HL-60 (cell line): ENCODE results near the gene COL23A1.

Source experiments
- CTCF ChIP-seq: IDR thresholded peaks from one replicate; pipeline ENCODE4 v1.5.1; 2011; ENCODE audit warnings: low read length, control low read depth, inconsistent platforms; ENCODE audit not compliant: insufficient read depth
- GABPA ChIP-seq: IDR thresholded peaks from 2 replicates; pipeline ENCODE4 v1.6.1; 2012; ENCODE audit warnings: low read depth
- POLR2AphosphoS5 ChIP-seq: IDR thresholded peaks from 2 replicates; pipeline ENCODE4 v1.6.1; 2012; ENCODE audit warnings: low read depth
- REST ChIP-seq: IDR thresholded peaks from 2 replicates; pipeline ENCODE4 v1.6.1; 2012; ENCODE audit warnings: low read depth; ENCODE audit not compliant: insufficient replicate concordance
- SPI1 ChIP-seq: IDR thresholded peaks from 2 replicates; pipeline ENCODE4 v1.6.1; 2012; ENCODE audit warnings: low read depth, mild to moderate bottlenecking, borderline replicate concordance

DNA sequence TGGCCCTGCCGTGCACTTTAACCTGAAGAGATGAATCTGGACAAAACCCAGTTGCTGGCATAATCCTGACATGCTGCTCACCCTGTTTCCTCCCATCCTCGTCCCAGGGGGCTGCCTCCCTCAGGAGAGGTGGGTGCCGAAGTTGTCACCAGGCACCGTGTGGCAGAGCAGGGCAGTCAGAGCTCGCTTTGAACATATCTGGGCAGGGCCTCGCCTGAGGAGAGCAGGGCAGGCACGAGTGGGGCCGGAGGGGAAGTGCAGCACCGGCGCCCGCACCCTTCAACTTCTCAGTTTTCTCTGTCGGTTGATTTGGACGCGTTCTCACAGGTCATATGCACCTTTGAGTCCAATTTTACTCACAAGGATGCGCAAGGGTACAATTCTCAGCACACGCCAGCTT lies 216.5 kb downstream of the COL23A1 start:
- TF ChIP-seq CTCF (no peak), POLR2AphosphoS5 (no peak), SPI1 (peak; percentile 57), GABPA (no peak), REST (no peak)
